Lung (tissue), 12 donors: ENCODE measurements around the gene EML5. TPM values are rescaled to one million over a fixed set of nuclear protein-coding genes. Genes with fewer than 3 reads are reported as not detected.

ENCODE experiments used
- ATAC-seq: fragments of 200-7000 bp; cut with Tn5 transposase; one replicate; pipeline ENCODE4 v1.9.1; 2020; ENCODE audit warnings: moderate number of reproducible peaks; ENCODE audit not compliant: insufficient read depth, low FRiP score
- DNase-seq, 3 donors: peaks; one replicate each; pipeline ENCODE4 v3.0.0-alpha.2; 2013 to 2017
- H3K27ac ChIP-seq, 2 donors: one replicate each; pipeline ENCODE4 v1.5.1; 2013; ENCODE audit warnings: mild to moderate bottlenecking in 2 of 2, moderate library complexity in 2 of 2, control low read depth in 1 of 2, inconsistent platforms in 1 of 2, low read depth in 1 of 2, low read length in 1 of 2
- H3K27me3 ChIP-seq, 3 donors: one replicate each; pipeline ENCODE4 v1.5.1; 2013; ENCODE audit warnings: low read length in 2 of 3; ENCODE audit not compliant: control insufficient read depth in 3 of 3, insufficient read depth in 3 of 3
- H3K36me3 ChIP-seq, 4 donors: one replicate each; pipeline ENCODE4 v1.5.1; 2013; ENCODE audit warnings: low read length in 4 of 4, mild to moderate bottlenecking in 1 of 4, moderate library complexity in 1 of 4; ENCODE audit not compliant: control insufficient read depth in 4 of 4, insufficient read depth in 4 of 4
- H3K4me1 ChIP-seq, 5 donors: one replicate each; pipeline ENCODE4 v1.5.1; 2013; ENCODE audit warnings: low read length in 5 of 5, mild to moderate bottlenecking in 2 of 5, moderate library complexity in 1 of 5; ENCODE audit not compliant: control insufficient read depth in 5 of 5, insufficient read depth in 5 of 5
- H3K4me3 ChIP-seq: one replicate; pipeline ENCODE4 v1.5.1; 2013; ENCODE audit warnings: mild to moderate bottlenecking, control low read depth, moderate library complexity
- H3K9ac ChIP-seq, 2 donors: one replicate each; pipeline ENCODE4 v1.5.1; 2013; ENCODE audit warnings: low read length in 2 of 2, control low read depth in 1 of 2; ENCODE audit not compliant: insufficient read depth in 1 of 2
- H3K9me3 ChIP-seq, 4 donors: one replicate each; pipeline ENCODE4 v1.5.1; 2013; ENCODE audit warnings: low read length in 3 of 4, mild to moderate bottlenecking in 1 of 4, moderate library complexity in 1 of 4; ENCODE audit not compliant: control insufficient read depth in 4 of 4, insufficient read depth in 3 of 4
- WGBS, 2 donors: extraction: QIAGEN DNeasy Blood & Tissue Kit; methylation state at CpG; one replicate each; pipeline ENCODE4 v1.1.7; 2013; 5-methylcytosine and 5-hydroxymethylcytosine counted together
- polyA plus RNA-seq, 2 donors: library from polyadenylated mRNA; stranded (reverse); fragments of 200-250 nt; gene quantifications; one replicate each; pipeline ENCODE4 v1.2.1, GENCODE V29; 2013
- total RNA-seq, 2 donors: library from RNA; depleted of rRNA in 1 of 2; stranded (reverse); fragments of >200 nt in 1 of 2; gene quantifications; one replicate each; pipeline ENCODE4 v1.2.1, GENCODE V29; 2014 to 2021
- TF ChIP-seq, protein P1 (sequence below): IDR thresholded peaks from 2 replicates; pipeline ENCODE4 v1.5.1; 2012; ENCODE audit warnings: mild to moderate bottlenecking; ENCODE audit errors: control extremely low read depth, extremely low read depth
- donor health status: control.
- donor health status: control.
- donor health status: Bipolar disorder and iron deficiency.
- donor health status: healthy.
- donor health status: DM: yes; HTN: yes; CAD: no.

EML5 gene
- total and polyA plus RNA-seq, 4 donors = 0.31 to 10.2 (median 1.2) TPM

DNA sequence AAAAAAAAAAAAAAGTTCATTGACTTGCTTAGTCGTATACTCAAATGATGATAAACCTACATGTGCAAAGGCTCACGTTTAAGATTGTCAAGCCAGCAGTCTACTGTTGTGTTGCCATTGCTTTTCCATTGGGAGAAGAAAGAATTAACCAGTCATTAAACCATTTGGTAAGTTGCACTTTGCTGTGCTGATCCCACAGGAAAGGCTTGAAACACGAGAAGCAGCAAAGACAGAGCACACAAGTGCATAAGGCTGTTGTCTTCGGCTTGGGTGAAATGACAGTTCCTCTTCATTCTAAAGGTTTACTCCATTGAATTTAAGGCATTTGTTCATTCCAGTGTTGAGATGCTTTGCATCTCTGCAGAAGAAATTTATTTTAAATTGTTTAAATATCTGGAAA, 179.8 kb downstream of the EML5 start:
- Histone ChIP-seq H3K36me3 (peaks cover 11 to 45% (median 33%) of the 10 kb centered on the region in 4 donors), H3K27me3 (no peaks in the 10 kb centered on the region), H3K9me3 (no peaks in the 10 kb centered on the region), H3K27ac (no peak overlapping the region), H3K4me1 (peaks cover 0 to 3% (median 0%) of the 10 kb centered on the region in 5 donors), H3K4me3 (no peak overlapping the region), H3K9ac (no peak overlapping the region)
- no peak for DNase-seq
- TF ChIP-seq, protein P1, sequence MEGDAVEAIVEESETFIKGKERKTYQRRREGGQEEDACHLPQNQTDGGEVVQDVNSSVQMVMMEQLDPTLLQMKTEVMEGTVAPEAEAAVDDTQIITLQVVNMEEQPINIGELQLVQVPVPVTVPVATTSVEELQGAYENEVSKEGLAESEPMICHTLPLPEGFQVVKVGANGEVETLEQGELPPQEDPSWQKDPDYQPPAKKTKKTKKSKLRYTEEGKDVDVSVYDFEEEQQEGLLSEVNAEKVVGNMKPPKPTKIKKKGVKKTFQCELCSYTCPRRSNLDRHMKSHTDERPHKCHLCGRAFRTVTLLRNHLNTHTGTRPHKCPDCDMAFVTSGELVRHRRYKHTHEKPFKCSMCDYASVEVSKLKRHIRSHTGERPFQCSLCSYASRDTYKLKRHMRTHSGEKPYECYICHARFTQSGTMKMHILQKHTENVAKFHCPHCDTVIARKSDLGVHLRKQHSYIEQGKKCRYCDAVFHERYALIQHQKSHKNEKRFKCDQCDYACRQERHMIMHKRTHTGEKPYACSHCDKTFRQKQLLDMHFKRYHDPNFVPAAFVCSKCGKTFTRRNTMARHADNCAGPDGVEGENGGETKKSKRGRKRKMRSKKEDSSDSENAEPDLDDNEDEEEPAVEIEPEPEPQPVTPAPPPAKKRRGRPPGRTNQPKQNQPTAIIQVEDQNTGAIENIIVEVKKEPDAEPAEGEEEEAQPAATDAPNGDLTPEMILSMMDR = no peak
- 85 to 88% methylated on average over 4 of the region's 4 CpGs for WGBS, 2 donors
- no peak for ATAC-seq

GRCh38 chr14:88611878-88612277, 180.9 kb downstream of the EML5 start:
- Histone ChIP-seq H3K9me3 (no peaks in the 10 kb centered on the region), H3K4me1 (peaks cover 0 to 3% (median 0%) of the 10 kb centered on the region in 5 donors), H3K36me3 (peaks cover 19 to 56% (median 41%) of the 10 kb centered on the region in 4 donors), H3K4me3 (no peak overlapping the region), H3K27me3 (no peaks in the 10 kb centered on the region), H3K27ac (no peak overlapping the region), H3K9ac (no peak overlapping the region)
- no peak for ATAC-seq
- 58 to 85% methylated on average over 1 of the region's 1 CpG for WGBS, 2 donors
- TF ChIP-seq, protein P1 = no peak
- no peak for DNase-seq

- TF ChIP-seq, protein P1 = no peak
- no peak overlapping the region for H3K4me3 ChIP-seq
- DNase-seq (no peak), ATAC-seq (no peak)
- peaks cover 30 to 69% (median 40%) of the 10 kb centered on the region in 4 donors for H3K36me3 ChIP-seq
- no peak overlapping the region for H3K9ac ChIP-seq
- no peaks in the 10 kb centered on the region for H3K9me3 ChIP-seq
- H3K4me1 ChIP-seq = no peaks in the 10 kb centered on the region
- H3K27me3 ChIP-seq = no peaks in the 10 kb centered on the region
- no peak overlapping the region for H3K27ac ChIP-seq
Measured at GRCh38 chr14:88607829-88608228, 184.9 kb downstream of the EML5 start.

GRCh38 chr14:88605594-88605993, 187.2 kb downstream of the EML5 start:
- H3K9ac ChIP-seq = no peak overlapping the region
- peaks cover 29 to 69% (median 35%) of the 10 kb centered on the region in 4 donors for H3K36me3 ChIP-seq
- H3K27me3 ChIP-seq = no peaks in the 10 kb centered on the region
- no peaks in the 10 kb centered on the region for H3K9me3 ChIP-seq
- DNase-seq (no peak), ATAC-seq (no peak)
- no peaks in the 10 kb centered on the region for H3K4me1 ChIP-seq
- no peak overlapping the region for H3K27ac ChIP-seq
- TF ChIP-seq, protein P1 = no peak
- no peak overlapping the region for H3K4me3 ChIP-seq
- 88 to 96% methylated on average over 2 of the region's 2 CpGs for WGBS, 2 donors
